ENCODE measurements around the gene ANGPTL2.

Gene ANGPTL2

DNA sequence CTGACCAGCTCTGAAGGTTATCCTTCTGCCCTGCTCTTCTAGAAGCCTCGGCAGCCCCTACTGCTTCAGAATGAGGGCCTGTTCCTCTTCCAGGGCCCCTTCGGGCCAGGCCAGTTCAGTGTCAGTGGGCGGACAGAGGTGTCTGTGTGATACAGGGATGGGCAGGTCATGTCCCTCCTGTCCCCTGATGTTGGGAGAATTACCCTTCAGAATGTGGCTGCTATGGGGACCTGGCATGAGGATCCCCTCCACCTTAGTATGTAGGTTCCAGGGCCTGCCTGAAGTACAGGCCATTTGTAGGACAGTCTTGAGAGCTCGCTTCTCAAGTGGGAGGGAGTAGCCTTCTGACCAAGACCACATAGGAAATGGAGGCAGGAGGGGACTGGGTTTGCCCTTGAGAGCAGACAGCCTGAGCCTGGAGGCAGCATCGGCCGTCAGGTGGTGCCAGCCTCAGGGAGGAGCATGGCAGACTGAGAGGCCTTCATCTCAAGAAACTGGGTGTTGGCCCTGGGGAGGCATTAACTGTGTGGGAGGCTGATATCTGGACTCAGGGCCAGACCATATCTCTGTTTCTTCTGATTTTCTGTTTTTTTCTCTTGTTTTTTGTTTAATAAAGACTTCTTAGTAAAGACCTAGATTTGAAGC, 32.0 kb downstream of the ANGPTL2 start:
- Histone ChIP-seq H3K36me3 (ENCODE audit: insufficient read depth, low read length) (no peaks in the 10 kb centered on the region), H3K27ac (ENCODE audit: low read depth, low read length, poor library complexity, severe bottlenecking) (no peak overlapping the region)

DNA sequence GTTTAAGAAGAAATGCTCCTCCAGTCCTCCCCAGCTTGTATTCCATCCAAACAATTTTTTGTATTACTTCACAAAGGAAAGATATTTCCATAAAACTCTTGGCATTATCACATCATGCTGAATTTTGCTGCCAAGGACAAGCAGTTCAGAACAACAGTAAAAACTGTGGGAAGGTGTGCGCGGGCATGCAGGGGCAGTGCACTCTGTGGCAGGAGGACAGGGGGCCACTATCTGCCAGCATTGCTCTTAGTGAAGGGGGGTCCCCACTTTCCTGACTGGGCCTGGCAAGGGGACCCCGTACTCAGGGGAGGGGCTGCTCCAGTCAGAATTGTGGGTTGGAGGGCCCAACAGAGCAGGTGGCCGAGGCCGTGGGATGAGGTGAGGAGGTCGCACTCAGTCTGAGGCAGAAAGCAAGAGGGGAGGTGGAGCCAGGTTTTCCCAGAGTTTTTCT, 32.8 kb downstream of the ANGPTL2 start:
- Histone ChIP-seq H3K9ac (ENCODE audit: low read length) (no peak overlapping the region), H3K9me3 (ENCODE audit: low read length) (no peaks in the 10 kb centered on the region), H4K20me1 (ENCODE audit: insufficient read depth, low read length) (no peaks in the 10 kb centered on the region), H3K4me1 (ENCODE audit: insufficient read depth, low read length, severe bottlenecking) (no peaks in the 10 kb centered on the region), H3K79me2 (ENCODE audit: insufficient read depth, low read length) (no peaks in the 10 kb centered on the region), H3K27ac (ENCODE audit: low read depth, low read length, poor library complexity, severe bottlenecking) (no peak overlapping the region), H3K4me2 (ENCODE audit: low read length) (no peak overlapping the region), H2AFZ (ENCODE audit: low read length) (no peak overlapping the region), H3K9me2 (ENCODE audit: low read depth, low read length) (no peaks in the 10 kb centered on the region), H3K4me3 (ENCODE audit: low read depth, low read length, poor library complexity, severe bottlenecking) (no peak overlapping the region), H3F3A (ENCODE audit: insufficient read depth, low read length) (no peaks in the 10 kb centered on the region), H3K27me3 (ENCODE audit: insufficient read depth, low read length) (no peaks in the 10 kb centered on the region), H3K36me3 (ENCODE audit: insufficient read depth, low read length) (no peaks in the 10 kb centered on the region)
- no peak for TF ChIP-seq EZH2 (IDR thresholded peaks at IDR 0.05; ENCODE audit: borderline replicate concordance, low read length)

More for the DNA sequence above, 32.0 kb downstream of the ANGPTL2 start:
- no peak overlapping the region for H3K4me2 ChIP-seq (ENCODE audit: low read length)
- no peaks in the 10 kb centered on the region for H3K9me2 ChIP-seq (ENCODE audit: low read depth, low read length)
- H3K4me1 ChIP-seq (ENCODE audit: insufficient read depth, low read length, severe bottlenecking): no peaks in the 10 kb centered on the region
- no peaks in the 10 kb centered on the region for H3K9me3 ChIP-seq (ENCODE audit: low read length)
- H2AFZ ChIP-seq (ENCODE audit: low read length): no peak overlapping the region
- no peak overlapping the region for H3K9ac ChIP-seq (ENCODE audit: low read length)
- no peaks in the 10 kb centered on the region for H3F3A ChIP-seq (ENCODE audit: insufficient read depth, low read length)
- H3K27me3 ChIP-seq (ENCODE audit: insufficient read depth, low read length): no peaks in the 10 kb centered on the region
- no peak overlapping the region for H3K4me3 ChIP-seq (ENCODE audit: low read depth, low read length, poor library complexity, severe bottlenecking)
- no peaks in the 10 kb centered on the region for H4K20me1 ChIP-seq (ENCODE audit: insufficient read depth, low read length)
- H3K79me2 ChIP-seq (ENCODE audit: insufficient read depth, low read length): no peaks in the 10 kb centered on the region
- no peak for TF ChIP-seq EZH2 (IDR thresholded peaks at IDR 0.05; ENCODE audit: borderline replicate concordance, low read length)
- TF ChIP-seq CTCF (IDR thresholded peaks at IDR 0.05; ENCODE audit: low read length): no peak

DNA sequence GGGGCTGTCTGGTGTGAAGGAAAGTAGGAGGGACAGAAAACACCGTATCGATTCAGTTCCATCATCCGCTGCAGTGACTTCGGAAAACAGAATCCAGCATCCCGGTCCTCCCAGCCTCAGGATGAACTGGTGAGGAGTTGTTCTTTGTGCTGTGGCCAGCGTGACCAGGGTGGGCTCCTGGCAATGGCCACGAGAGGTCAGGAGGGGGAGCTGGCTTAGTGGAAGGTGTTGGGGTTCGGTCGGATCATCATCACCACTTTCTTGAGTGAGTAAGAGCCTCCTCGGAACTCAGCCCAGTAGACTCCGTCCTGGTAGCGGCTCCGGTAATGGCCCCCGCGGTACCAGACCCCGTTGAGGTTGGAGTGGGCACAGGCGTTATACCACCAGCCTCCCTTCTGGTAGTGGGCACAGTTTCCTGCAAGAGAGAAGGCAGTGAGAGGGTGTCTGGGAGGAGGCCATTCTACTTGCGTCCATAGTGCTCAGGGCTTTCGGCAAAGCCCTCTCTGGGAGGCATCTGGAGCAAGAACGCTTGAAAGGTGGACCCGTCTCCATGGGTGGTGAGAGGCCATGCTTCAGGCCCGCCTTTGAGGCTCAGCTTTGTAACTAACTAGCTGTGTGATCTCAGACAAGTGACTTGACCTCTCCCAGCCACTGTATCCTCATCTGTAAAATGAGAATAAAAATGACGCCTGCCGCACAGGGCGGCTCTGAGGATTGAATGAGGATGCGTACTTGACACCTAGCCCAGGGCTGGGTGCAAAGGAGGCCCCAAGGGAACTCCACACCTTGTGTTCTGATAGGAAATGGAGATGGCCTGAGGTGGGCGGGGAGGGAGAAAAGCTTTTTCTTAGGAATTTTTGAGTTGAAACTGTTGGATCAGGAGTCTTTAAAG, 33.5 kb downstream of the ANGPTL2 start:
- Histone ChIP-seq H3K4me3 (ENCODE audit: low read depth, low read length, poor library complexity, severe bottlenecking) (no peak overlapping the region), H3K4me1 (ENCODE audit: insufficient read depth, low read length, severe bottlenecking) (no peaks in the 10 kb centered on the region), H3F3A (ENCODE audit: insufficient read depth, low read length) (no peaks in the 10 kb centered on the region), H3K4me2 (ENCODE audit: low read length) (no peak overlapping the region), H3K79me2 (ENCODE audit: insufficient read depth, low read length) (no peaks in the 10 kb centered on the region), H3K9ac (ENCODE audit: low read length) (no peak overlapping the region), H3K27ac (ENCODE audit: low read depth, low read length, poor library complexity, severe bottlenecking) (no peak overlapping the region), H2AFZ (ENCODE audit: low read length) (no peak overlapping the region), H3K9me2 (ENCODE audit: low read depth, low read length) (no peaks in the 10 kb centered on the region), H3K36me3 (ENCODE audit: insufficient read depth, low read length) (no peaks in the 10 kb centered on the region), H4K20me1 (ENCODE audit: insufficient read depth, low read length) (no peaks in the 10 kb centered on the region), H3K9me3 (ENCODE audit: low read length) (no peaks in the 10 kb centered on the region), H3K27me3 (ENCODE audit: insufficient read depth, low read length) (no peaks in the 10 kb centered on the region)
- TF ChIP-seq EZH2 (IDR thresholded peaks at IDR 0.05; ENCODE audit: borderline replicate concordance, low read length) (no peak), CTCF (IDR thresholded peaks at IDR 0.05; ENCODE audit: low read length) (no peak)
